K562 (cell line): Measurements from ENCODE around the gene PARD3. TPM values are rescaled to one million over a fixed set of nuclear protein-coding genes. Genes with fewer than 3 reads are reported as not detected.

Experiments
- TBL1XR1 ChIP-seq, 2 experiments: IDR thresholded peaks; 2 replicates each; pipeline ENCODE4 v1.6.1; 2012; ENCODE audit warnings: improper control_type of control experiment in 2 of 2, low read length in 2 of 2, mild to moderate bottlenecking in 1 of 2
- ZNF707 ChIP-seq: fragments of 250-450 bp; sonication (Bioruptor Pico); conservative IDR thresholded peaks from 2 replicates; pipeline ENCODE4 v1.8.0; 2022; ENCODE audit warnings: inconsistent platforms, mild to moderate bottlenecking, moderate library complexity
- polyA plus RNA-seq, 8 experiments: library from polyadenylated mRNA; depleted of rRNA in 4 of 8; stranded (reverse) in 5 of 8; unstranded in 3 of 8; fragments of >200 nt; fragmentation: Nextera tagmentation in 2 of 8; fragmentation: Illumina TruSeq in 1 of 8; extraction: Ambion mirVana in 2 of 8; extraction: Trizol in 1 of 8; gene quantifications; 2 replicates each; pipeline versions ENCODE4 v1.2.1 to v1.2.3, GENCODE V29; 2011 to 2014; ENCODE audit warnings: inconsistent platforms in 1 of 8, missing spikeins in 1 of 8
- total RNA-seq, 7 experiments: library from RNA; depleted of rRNA in 6 of 7; stranded (reverse); fragments of >200 nt in 6 of 7; fragmentation: Illumina TruSeq in 2 of 7; extraction: Trizol in 2 of 7; gene quantifications; 2 replicates each; pipeline versions ENCODE4 v1.2.1 to v1.2.3, GENCODE V29; 2011 to 2021; ENCODE audit warnings: low replicate concordance in 1 of 7
- TF ChIP-seq, protein P1 (sequence below): sonication (generic); formaldehyde crosslinking; IDR thresholded peaks from 2 replicates; pipeline ENCODE4 v1.8.1; 2023; ENCODE audit warnings: missing genetic modification reagents, mild to moderate bottlenecking, borderline replicate concordance
- TF ChIP-seq, protein P2 (sequence below), 2 experiments: fragments of 150-350 bp in 1 of 2; IDR thresholded peaks; 2 replicates each; pipeline ENCODE4 v1.6.1; 2012 to 2016; ENCODE audit warnings: low read depth in 2 of 2, low read length in 2 of 2, mild to moderate bottlenecking in 1 of 2, moderate library complexity in 1 of 2
- TF ChIP-seq, protein P3 (sequence below): fragments of 450-650 bp; formaldehyde crosslinking; IDR thresholded peaks from 2 replicates; pipeline ENCODE4 v1.4.0; 2020; ENCODE audit warnings: mild to moderate bottlenecking, moderate library complexity
- TF ChIP-seq, protein P4 (sequence below), 2 experiments: fragments of 450-650 bp; conservative IDR thresholded peaks; 2 replicates each; pipeline ENCODE4 v1.6.1; 2017; ENCODE audit warnings: mild to moderate bottlenecking in 2 of 2, moderate library complexity in 2 of 2
- TF ChIP-seq, protein P5 (sequence below): fragments of 250-450 bp; sonication (Bioruptor Pico); IDR thresholded peaks from 2 replicates; pipeline ENCODE4 v1.9.0; 2021; ENCODE audit warnings: mild to moderate bottlenecking, inconsistent platforms

Gene PARD3
- total and polyA plus RNA-seq, 9 of the 15 experiments (the other 6 are each of a cell fraction or from before 2014, with no cell fraction given): 2.7 to 11.7 (median 7.7) TPM

DNA sequence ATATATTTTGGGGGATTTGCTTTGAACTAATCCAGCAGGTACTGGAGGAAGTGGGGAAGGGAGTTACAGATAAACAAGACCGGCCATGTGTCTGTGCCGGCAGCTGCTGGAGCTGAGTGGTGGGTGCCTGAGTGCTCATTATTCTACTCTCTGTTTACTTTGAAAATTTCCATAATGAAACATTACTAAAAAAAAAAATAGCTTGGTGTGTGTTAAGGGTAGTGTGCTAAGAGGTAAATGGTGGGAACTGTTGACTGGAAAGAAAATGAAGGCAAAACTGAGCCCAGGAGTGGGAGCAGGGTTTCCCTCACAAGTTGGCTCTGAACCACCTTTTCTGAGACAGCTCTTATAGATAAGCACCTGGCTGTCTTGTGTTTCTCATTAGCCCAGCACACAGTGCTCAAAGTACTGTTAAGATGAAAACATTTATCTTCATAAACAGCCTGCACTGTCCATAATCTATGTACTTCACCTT is 50.6 kb downstream of the PARD3 start (continued):
- TF ChIP-seq, protein P1, sequence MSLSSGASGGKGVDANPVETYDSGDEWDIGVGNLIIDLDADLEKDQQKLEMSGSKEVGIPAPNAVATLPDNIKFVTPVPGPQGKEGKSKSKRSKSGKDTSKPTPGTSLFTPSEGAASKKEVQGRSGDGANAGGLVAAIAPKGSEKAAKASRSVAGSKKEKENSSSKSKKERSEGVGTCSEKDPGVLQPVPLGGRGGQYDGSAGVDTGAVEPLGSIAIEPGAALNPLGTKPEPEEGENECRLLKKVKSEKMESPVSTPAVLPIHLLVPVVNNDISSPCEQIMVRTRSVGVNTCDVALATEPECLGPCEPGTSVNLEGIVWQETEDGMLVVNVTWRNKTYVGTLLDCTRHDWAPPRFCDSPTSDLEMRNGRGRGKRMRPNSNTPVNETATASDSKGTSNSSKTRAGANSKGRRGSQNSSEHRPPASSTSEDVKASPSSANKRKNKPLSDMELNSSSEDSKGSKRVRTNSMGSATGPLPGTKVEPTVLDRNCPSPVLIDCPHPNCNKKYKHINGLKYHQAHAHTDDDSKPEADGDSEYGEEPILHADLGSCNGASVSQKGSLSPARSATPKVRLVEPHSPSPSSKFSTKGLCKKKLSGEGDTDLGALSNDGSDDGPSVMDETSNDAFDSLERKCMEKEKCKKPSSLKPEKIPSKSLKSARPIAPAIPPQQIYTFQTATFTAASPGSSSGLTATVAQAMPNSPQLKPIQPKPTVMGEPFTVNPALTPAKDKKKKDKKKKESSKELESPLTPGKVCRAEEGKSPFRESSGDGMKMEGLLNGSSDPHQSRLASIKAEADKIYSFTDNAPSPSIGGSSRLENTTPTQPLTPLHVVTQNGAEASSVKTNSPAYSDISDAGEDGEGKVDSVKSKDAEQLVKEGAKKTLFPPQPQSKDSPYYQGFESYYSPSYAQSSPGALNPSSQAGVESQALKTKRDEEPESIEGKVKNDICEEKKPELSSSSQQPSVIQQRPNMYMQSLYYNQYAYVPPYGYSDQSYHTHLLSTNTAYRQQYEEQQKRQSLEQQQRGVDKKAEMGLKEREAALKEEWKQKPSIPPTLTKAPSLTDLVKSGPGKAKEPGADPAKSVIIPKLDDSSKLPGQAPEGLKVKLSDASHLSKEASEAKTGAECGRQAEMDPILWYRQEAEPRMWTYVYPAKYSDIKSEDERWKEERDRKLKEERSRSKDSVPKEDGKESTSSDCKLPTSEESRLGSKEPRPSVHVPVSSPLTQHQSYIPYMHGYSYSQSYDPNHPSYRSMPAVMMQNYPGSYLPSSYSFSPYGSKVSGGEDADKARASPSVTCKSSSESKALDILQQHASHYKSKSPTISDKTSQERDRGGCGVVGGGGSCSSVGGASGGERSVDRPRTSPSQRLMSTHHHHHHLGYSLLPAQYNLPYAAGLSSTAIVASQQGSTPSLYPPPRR (CRISPR knock-in tag): no peak
- TF ChIP-seq, protein P2, sequence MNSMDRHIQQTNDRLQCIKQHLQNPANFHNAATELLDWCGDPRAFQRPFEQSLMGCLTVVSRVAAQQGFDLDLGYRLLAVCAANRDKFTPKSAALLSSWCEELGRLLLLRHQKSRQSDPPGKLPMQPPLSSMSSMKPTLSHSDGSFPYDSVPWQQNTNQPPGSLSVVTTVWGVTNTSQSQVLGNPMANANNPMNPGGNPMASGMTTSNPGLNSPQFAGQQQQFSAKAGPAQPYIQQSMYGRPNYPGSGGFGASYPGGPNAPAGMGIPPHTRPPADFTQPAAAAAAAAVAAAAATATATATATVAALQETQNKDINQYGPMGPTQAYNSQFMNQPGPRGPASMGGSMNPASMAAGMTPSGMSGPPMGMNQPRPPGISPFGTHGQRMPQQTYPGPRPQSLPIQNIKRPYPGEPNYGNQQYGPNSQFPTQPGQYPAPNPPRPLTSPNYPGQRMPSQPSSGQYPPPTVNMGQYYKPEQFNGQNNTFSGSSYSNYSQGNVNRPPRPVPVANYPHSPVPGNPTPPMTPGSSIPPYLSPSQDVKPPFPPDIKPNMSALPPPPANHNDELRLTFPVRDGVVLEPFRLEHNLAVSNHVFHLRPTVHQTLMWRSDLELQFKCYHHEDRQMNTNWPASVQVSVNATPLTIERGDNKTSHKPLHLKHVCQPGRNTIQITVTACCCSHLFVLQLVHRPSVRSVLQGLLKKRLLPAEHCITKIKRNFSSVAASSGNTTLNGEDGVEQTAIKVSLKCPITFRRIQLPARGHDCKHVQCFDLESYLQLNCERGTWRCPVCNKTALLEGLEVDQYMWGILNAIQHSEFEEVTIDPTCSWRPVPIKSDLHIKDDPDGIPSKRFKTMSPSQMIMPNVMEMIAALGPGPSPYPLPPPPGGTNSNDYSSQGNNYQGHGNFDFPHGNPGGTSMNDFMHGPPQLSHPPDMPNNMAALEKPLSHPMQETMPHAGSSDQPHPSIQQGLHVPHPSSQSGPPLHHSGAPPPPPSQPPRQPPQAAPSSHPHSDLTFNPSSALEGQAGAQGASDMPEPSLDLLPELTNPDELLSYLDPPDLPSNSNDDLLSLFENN (IDR thresholded peaks at IDR 0.05; ENCODE audit: low read depth in 2 of 2, low read length in 2 of 2): peak in 1 of 2 experiments; percentile 65; a peak in 1 of 4 replicates
- 0 out of 4 replicates have a peak, but pooled peaks of 1 of the 2 experiments have one; percentile 35 for TF ChIP-seq TBL1XR1 (IDR thresholded peaks at IDR 0.05; ENCODE audit: low read length in 2 of 2)
- no peak for TF ChIP-seq ZNF707 (CRISPR knock-in tag)
- TF ChIP-seq, protein P3, sequence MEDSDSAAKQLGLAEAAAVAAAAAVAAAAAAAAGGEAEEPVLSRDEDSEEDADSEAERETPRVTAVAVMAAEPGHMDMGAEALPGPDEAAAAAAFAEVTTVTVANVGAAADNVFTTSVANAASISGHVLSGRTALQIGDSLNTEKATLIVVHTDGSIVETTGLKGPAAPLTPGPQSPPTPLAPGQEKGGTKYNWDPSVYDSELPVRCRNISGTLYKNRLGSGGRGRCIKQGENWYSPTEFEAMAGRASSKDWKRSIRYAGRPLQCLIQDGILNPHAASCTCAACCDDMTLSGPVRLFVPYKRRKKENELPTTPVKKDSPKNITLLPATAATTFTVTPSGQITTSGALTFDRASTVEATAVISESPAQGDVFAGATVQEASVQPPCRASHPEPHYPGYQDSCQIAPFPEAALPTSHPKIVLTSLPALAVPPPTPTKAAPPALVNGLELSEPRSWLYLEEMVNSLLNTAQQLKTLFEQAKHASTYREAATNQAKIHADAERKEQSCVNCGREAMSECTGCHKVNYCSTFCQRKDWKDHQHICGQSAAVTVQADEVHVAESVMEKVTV (CRISPR knock-in tag): no peak
- TF ChIP-seq, protein P4, sequence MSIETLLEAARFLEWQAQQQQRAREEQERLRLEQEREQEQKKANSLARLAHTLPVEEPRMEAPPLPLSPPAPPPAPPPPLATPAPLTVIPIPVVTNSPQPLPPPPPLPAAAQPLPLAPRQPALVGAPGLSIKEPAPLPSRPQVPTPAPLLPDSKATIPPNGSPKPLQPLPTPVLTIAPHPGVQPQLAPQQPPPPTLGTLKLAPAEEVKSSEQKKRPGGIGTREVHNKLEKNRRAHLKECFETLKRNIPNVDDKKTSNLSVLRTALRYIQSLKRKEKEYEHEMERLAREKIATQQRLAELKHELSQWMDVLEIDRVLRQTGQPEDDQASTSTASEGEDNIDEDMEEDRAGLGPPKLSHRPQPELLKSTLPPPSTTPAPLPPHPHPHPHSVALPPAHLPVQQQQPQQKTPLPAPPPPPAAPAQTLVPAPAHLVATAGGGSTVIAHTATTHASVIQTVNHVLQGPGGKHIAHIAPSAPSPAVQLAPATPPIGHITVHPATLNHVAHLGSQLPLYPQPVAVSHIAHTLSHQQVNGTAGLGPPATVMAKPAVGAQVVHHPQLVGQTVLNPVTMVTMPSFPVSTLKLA (conservative IDR thresholded peaks at IDR 0.05): peak in 1 of 2 experiments; percentile 50; a peak in 1 of 4 replicates
- TF ChIP-seq, protein P5, sequence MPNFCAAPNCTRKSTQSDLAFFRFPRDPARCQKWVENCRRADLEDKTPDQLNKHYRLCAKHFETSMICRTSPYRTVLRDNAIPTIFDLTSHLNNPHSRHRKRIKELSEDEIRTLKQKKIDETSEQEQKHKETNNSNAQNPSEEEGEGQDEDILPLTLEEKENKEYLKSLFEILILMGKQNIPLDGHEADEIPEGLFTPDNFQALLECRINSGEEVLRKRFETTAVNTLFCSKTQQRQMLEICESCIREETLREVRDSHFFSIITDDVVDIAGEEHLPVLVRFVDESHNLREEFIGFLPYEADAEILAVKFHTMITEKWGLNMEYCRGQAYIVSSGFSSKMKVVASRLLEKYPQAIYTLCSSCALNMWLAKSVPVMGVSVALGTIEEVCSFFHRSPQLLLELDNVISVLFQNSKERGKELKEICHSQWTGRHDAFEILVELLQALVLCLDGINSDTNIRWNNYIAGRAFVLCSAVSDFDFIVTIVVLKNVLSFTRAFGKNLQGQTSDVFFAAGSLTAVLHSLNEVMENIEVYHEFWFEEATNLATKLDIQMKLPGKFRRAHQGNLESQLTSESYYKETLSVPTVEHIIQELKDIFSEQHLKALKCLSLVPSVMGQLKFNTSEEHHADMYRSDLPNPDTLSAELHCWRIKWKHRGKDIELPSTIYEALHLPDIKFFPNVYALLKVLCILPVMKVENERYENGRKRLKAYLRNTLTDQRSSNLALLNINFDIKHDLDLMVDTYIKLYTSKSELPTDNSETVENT (CRISPR knock-in tag): no peak
